GM23338 (cell line): ENCODE measurements around the gene NHSL1. TPM values are rescaled to one million over a fixed set of nuclear protein-coding genes. Genes with fewer than 3 reads are reported as not detected.

Experiments
- ATAC-seq: fragments of 200-7000 bp; cut with Tn5 transposase; 3 replicates; pipeline ENCODE4 v1.9.1; 2020
- DNase-seq: peaks from one replicate; pipeline ENCODE4 v3.0.0-alpha.2; 2015; ENCODE audit warnings: low spot score
- H2AFZ ChIP-seq: fragments of 200-600 bp; sonication (generic); 2 replicates; pipeline ENCODE4 v1.8.0; 2016; ENCODE audit warnings: antibody characterized with exemption, mild to moderate bottlenecking, moderate library complexity
- H3F3A ChIP-seq: fragments of 200-600 bp; sonication (generic); replicated peaks from 2 replicates; pipeline ENCODE4 v1.8.0; 2017; ENCODE audit warnings: antibody characterized with exemption, mixed run types, low read depth
- H3K27ac ChIP-seq: fragments of 200-600 bp; sonication (generic); 2 replicates; pipeline ENCODE4 v1.6.1; 2016; ENCODE audit warnings: low read depth
- H3K27me3 ChIP-seq: fragments of 200-600 bp; sonication (generic); 2 replicates; pipeline ENCODE4 v1.8.0; 2016; ENCODE audit warnings: mild to moderate bottlenecking, mixed run types, moderate library complexity; ENCODE audit not compliant: insufficient read depth
- H3K36me3 ChIP-seq: fragments of 200-600 bp; sonication (generic); 2 replicates; pipeline ENCODE4 v1.8.0; 2016; ENCODE audit warnings: mild to moderate bottlenecking; ENCODE audit not compliant: insufficient read depth
- H3K4me1 ChIP-seq: fragments of 200-600 bp; sonication (generic); 2 replicates; pipeline ENCODE4 v1.8.0; 2016; ENCODE audit warnings: mild to moderate bottlenecking, moderate library complexity; ENCODE audit not compliant: insufficient read depth
- H3K4me2 ChIP-seq: fragments of 200-600 bp; sonication (generic); 2 replicates; pipeline ENCODE4 v1.7.1; 2017; ENCODE audit warnings: mixed run types
- H3K4me3 ChIP-seq: fragments of 200-600 bp; sonication (generic); 2 replicates; pipeline ENCODE4 v1.6.1; 2016; ENCODE audit warnings: mixed run types
- H3K79me2 ChIP-seq: fragments of 200-600 bp; sonication (generic); replicated peaks from 2 replicates; pipeline ENCODE4 v1.8.0; 2017; ENCODE audit warnings: mild to moderate bottlenecking; ENCODE audit not compliant: insufficient read depth
- H3K9me2 ChIP-seq: fragments of 200-600 bp; sonication (generic); 2 replicates; pipeline ENCODE4 v1.8.0; 2017; ENCODE audit not compliant: insufficient read depth
- H4K20me1 ChIP-seq: fragments of 200-600 bp; sonication (generic); replicated peaks from 2 replicates; pipeline ENCODE4 v1.8.0; 2017; ENCODE audit warnings: mild to moderate bottlenecking; ENCODE audit not compliant: insufficient read depth
- H3K27ac Mint-ChIP-seq: 2 replicates; pipeline ENCODE4 v1.8.0; 2020; ENCODE audit warnings: inconsistent platforms, mild to moderate bottlenecking, moderate library complexity, mixed read lengths
- H3K27me3 Mint-ChIP-seq: 3 replicates; pipeline ENCODE4 v1.8.0; 2022; ENCODE audit warnings: low read depth, mild to moderate bottlenecking, moderate library complexity, mixed read lengths, inconsistent platforms; ENCODE audit not compliant: insufficient read depth, poor library complexity
- H3K36me3 Mint-ChIP-seq: 3 replicates; pipeline ENCODE4 v1.8.0; 2021; ENCODE audit warnings: low read depth, mild to moderate bottlenecking, inconsistent platforms, moderate library complexity, mixed read lengths
- H3K4me1 Mint-ChIP-seq: 3 replicates; pipeline ENCODE4 v1.8.0; 2020; ENCODE audit warnings: mild to moderate bottlenecking, inconsistent platforms, mixed read lengths
- H3K4me3 Mint-ChIP-seq: 3 replicates; pipeline ENCODE4 v1.8.0; 2021; ENCODE audit warnings: moderate library complexity, mild to moderate bottlenecking, inconsistent platforms, mixed read lengths
- H3K9me3 Mint-ChIP-seq: 3 replicates; pipeline ENCODE4 v1.8.0; 2020; ENCODE audit warnings: moderate library complexity, mild to moderate bottlenecking, inconsistent platforms, mixed read lengths
- CTCF ChIP-seq, 2 experiments: fragments of 200-600 bp in 1 of 2; sonication (generic) in 1 of 2; conservative IDR thresholded peaks; 2 replicates each; pipeline versions ENCODE4 v1.5.1 to v1.6.1; 2016 to 2017; ENCODE audit warnings: antibody characterized with exemption in 2 of 2, low read depth in 2 of 2, mild to moderate bottlenecking in 2 of 2, moderate library complexity in 1 of 2
- ETS1 ChIP-seq: IDR thresholded peaks from 2 replicates; pipeline ENCODE4 v1.6.1; 2016; ENCODE audit warnings: antibody characterized with exemption
- JUNB ChIP-seq: IDR thresholded peaks from one replicate; pipeline ENCODE4 v1.6.1; 2016; ENCODE audit warnings: antibody characterized with exemption; ENCODE audit not compliant: unreplicated experiment
- REST ChIP-seq: IDR thresholded peaks from one replicate; pipeline ENCODE4 v1.6.1; 2018; ENCODE audit warnings: antibody characterized with exemption; ENCODE audit not compliant: unreplicated experiment
- ZNF331 ChIP-seq: fragments of 250-450 bp; sonication (Bioruptor Pico); IDR thresholded peaks from 2 replicates; pipeline ENCODE4 v1.5.0; 2020; ENCODE audit warnings: low read depth, mild to moderate bottlenecking, moderate library complexity
- polyA plus RNA-seq: library from polyadenylated mRNA; unstranded; fragments of >200 nt; fragmentation: Nextera tagmentation; extraction: Ambion mirVana; gene quantifications from 2 replicates; pipeline ENCODE4 v1.2.1, GENCODE V29; 2016
- total RNA-seq: library from RNA; depleted of rRNA; stranded (reverse); fragments of >200 nt; shearing (Covaris generic); gene quantifications from 2 replicates; pipeline ENCODE4 v1.2.3, GENCODE V29; 2014

NHSL1 gene
- total and polyA plus RNA-seq, 2 experiments from 2014 or later = 11.2 to 24.5 TPM

GRCh38 chr6:138430361-138431145 lies 68.7 kb downstream of the NHSL1 start:
- Mint-ChIP-seq H3K27me3 (peaks cover 2% of the 10 kb centered on the region), H3K9me3 (no peaks in the 10 kb centered on the region), H3K36me3 (peaks cover 9% of the 10 kb centered on the region), H3K4me3 (no peak overlapping the region), H3K27ac (no peak overlapping the region), H3K4me1 (peaks cover 19% of the 10 kb centered on the region)
- no peak overlapping the region for H2AFZ ChIP-seq
- H3K4me3 ChIP-seq = no peak overlapping the region
- H3K27me3 ChIP-seq = no peaks in the 10 kb centered on the region
- DNase-seq (no peak), ATAC-seq (no peak; the same call in 2 of the 3 replicates)
- H3K4me2 ChIP-seq = no peak overlapping the region
- H3K9me2 ChIP-seq = no peaks in the 10 kb centered on the region
- TF ChIP-seq ZNF331 (CRISPR knock-in tag) = no peak
- TF ChIP-seq ETS1 = no peak
- TF ChIP-seq JUNB = no peak
- no peak for TF ChIP-seq CTCF (conservative IDR thresholded peaks at IDR 0.05; ENCODE audit: low read depth in 2 of 2)
- no peak for TF ChIP-seq REST
- no peak overlapping the region for H3K27ac ChIP-seq
- no peaks in the 10 kb centered on the region for H3K36me3 ChIP-seq
- no peaks in the 10 kb centered on the region for H3K79me2 ChIP-seq
- no peaks in the 10 kb centered on the region for H4K20me1 ChIP-seq
- 0 out of 2 replicates have a peak, but pooled peaks cover 7% of the 10 kb centered on the region for H3F3A ChIP-seq
- H3K4me1 ChIP-seq = no peaks in the 10 kb centered on the region

- H3K27me3 Mint-ChIP-seq = peaks cover 2% of the 10 kb centered on the region
- H3K4me1 Mint-ChIP-seq = peaks cover 19% of the 10 kb centered on the region
- DNase-seq = peak; percentile 8
- Histone ChIP-seq H3K9me2 (no peaks in the 10 kb centered on the region), H3K79me2 (no peaks in the 10 kb centered on the region), H3K27me3 (no peaks in the 10 kb centered on the region), H3K4me2 (no peak overlapping the region), H2AFZ (no peak overlapping the region), H3K27ac (0 out of 2 replicates have a peak overlapping the region, but pooled peaks have one; percentile 2), H3F3A (0 out of 2 replicates have a peak, but pooled peaks cover 7% of the 10 kb centered on the region), H4K20me1 (no peaks in the 10 kb centered on the region), H3K4me3 (no peak overlapping the region), H3K4me1 (no peaks in the 10 kb centered on the region), H3K36me3 (no peaks in the 10 kb centered on the region)
- 0 out of 2 replicates have a peak overlapping the region, but pooled peaks have one; percentile 17 for H3K27ac Mint-ChIP-seq
- peak; percentile 19; the same call in 1 of the 3 replicates for ATAC-seq
- H3K9me3 Mint-ChIP-seq = no peaks in the 10 kb centered on the region
- peaks cover 14% of the 10 kb centered on the region for H3K36me3 Mint-ChIP-seq
- H3K4me3 Mint-ChIP-seq = no peak overlapping the region
- TF ChIP-seq ZNF331 (CRISPR knock-in tag) = no peak
- no peak for TF ChIP-seq REST
These were observed 69.5 kb downstream of the NHSL1 start for GRCh38 chr6:138429761-138430160.
